Mesenchymal stem cell (in vitro differentiated cells and primary cell): Measurements from ENCODE around the gene BCL6.
"Not testable (repeated sequence)": the region's sequence is repeated elsewhere in the genome, so short reads cannot be mapped to it uniquely, and the experiment has no call there.

Experiments
- DNase-seq: peaks from one replicate; pipeline ENCODE4 v3.0.0-alpha.2; 2013
- H2AFZ ChIP-seq: one replicate; pipeline ENCODE4 v1.6.1; 2013; ENCODE audit warnings: low read depth, mild to moderate bottlenecking, control low read depth, inconsistent platforms, low read length, moderate library complexity
- H2AK5ac ChIP-seq: 2 replicates; pipeline ENCODE4 v1.6.1; 2013; ENCODE audit warnings: low read length, moderate library complexity, mild to moderate bottlenecking, inconsistent platforms; ENCODE audit not compliant: severe bottlenecking
- H2BK120ac ChIP-seq: one replicate; pipeline ENCODE4 v1.6.1; 2013; ENCODE audit warnings: low read depth, mild to moderate bottlenecking, inconsistent platforms, low read length, moderate library complexity
- H2BK12ac ChIP-seq, 2 experiments: one replicate each; pipeline ENCODE4 v1.6.1; 2013; ENCODE audit warnings: inconsistent platforms in 2 of 2, low read length in 2 of 2, mild to moderate bottlenecking in 2 of 2, moderate library complexity in 2 of 2, control low read depth in 1 of 2
- H2BK15ac ChIP-seq: one replicate; pipeline ENCODE4 v1.6.1; 2013; ENCODE audit warnings: mild to moderate bottlenecking, low read depth, inconsistent platforms; ENCODE audit not compliant: poor library complexity, severe bottlenecking
- H2BK5ac ChIP-seq: 2 replicates; pipeline ENCODE4 v1.6.1; 2013; ENCODE audit warnings: low read depth, mild to moderate bottlenecking, low read length, control low read depth, inconsistent platforms; ENCODE audit not compliant: poor library complexity, severe bottlenecking
- H3K14ac ChIP-seq, 2 experiments: one replicate each; pipeline ENCODE4 v1.6.1; 2013; ENCODE audit warnings: inconsistent platforms in 2 of 2, low read length in 2 of 2, control low read depth in 1 of 2, mild to moderate bottlenecking in 1 of 2, moderate library complexity in 1 of 2
- H3K18ac ChIP-seq, 2 experiments: one replicate each; pipeline ENCODE4 v1.6.1; 2013; ENCODE audit warnings: inconsistent platforms in 2 of 2, low read length in 2 of 2, control low read depth in 1 of 2, low read depth in 1 of 2, mild to moderate bottlenecking in 1 of 2
- H3K23ac ChIP-seq, 2 experiments: one replicate each; pipeline ENCODE4 v1.6.1; 2013; ENCODE audit warnings: inconsistent platforms in 2 of 2, low read length in 2 of 2, mild to moderate bottlenecking in 2 of 2, moderate library complexity in 2 of 2, control low read depth in 1 of 2
- H3K27ac ChIP-seq: 2 replicates; pipeline ENCODE4 v1.5.1; 2013; ENCODE audit warnings: mild to moderate bottlenecking, moderate library complexity, low read length, control low read depth, inconsistent platforms; ENCODE audit not compliant: poor library complexity, severe bottlenecking
- H3K27me3 ChIP-seq, 2 experiments: 2 replicates each; pipeline versions ENCODE4 v1.6.1 to v1.7.0; 2013; ENCODE audit warnings: low read length in 2 of 2, mild to moderate bottlenecking in 2 of 2, moderate library complexity in 2 of 2, control low read depth in 1 of 2, inconsistent platforms in 1 of 2; ENCODE audit not compliant: control insufficient read depth in 1 of 2, insufficient read depth in 1 of 2
- H3K36me3 ChIP-seq, 2 experiments: 2 replicates each; pipeline versions ENCODE4 v1.6.1 to v1.7.0; 2013; ENCODE audit warnings: low read length in 2 of 2, control low read depth in 1 of 2, inconsistent platforms in 1 of 2, low read depth in 1 of 2, mild to moderate bottlenecking in 1 of 2; ENCODE audit not compliant: insufficient read depth in 2 of 2, control insufficient read depth in 1 of 2
- H3K4ac ChIP-seq, 2 experiments: one replicate each; pipeline ENCODE4 v1.6.1; 2013; ENCODE audit warnings: inconsistent platforms in 2 of 2, low read length in 2 of 2, mild to moderate bottlenecking in 2 of 2, moderate library complexity in 2 of 2, control low read depth in 1 of 2, low read depth in 1 of 2
- H3K4me1 ChIP-seq: 2 replicates; pipeline ENCODE4 v1.6.1; 2013; ENCODE audit warnings: low read depth, low read length, control low read depth; ENCODE audit not compliant: control insufficient read depth, insufficient read depth
- H3K4me2 ChIP-seq: 2 replicates; pipeline ENCODE4 v1.6.1; 2013; ENCODE audit warnings: low read length, mild to moderate bottlenecking, inconsistent platforms; ENCODE audit not compliant: poor library complexity, severe bottlenecking
- H3K4me3 ChIP-seq, 2 experiments: 2 replicates each; pipeline versions ENCODE4 v1.5.1 to v1.7.0; 2013; ENCODE audit warnings: low read length in 2 of 2, mild to moderate bottlenecking in 2 of 2, control low read depth in 1 of 2, low read depth in 1 of 2; ENCODE audit not compliant: insufficient read depth in 1 of 2
- H3K79me1 ChIP-seq: replicated peaks from 2 replicates; pipeline ENCODE4 v1.6.1; 2013; ENCODE audit warnings: mild to moderate bottlenecking, control low read depth, low read length, inconsistent platforms; ENCODE audit not compliant: poor library complexity, severe bottlenecking
- H3K9ac ChIP-seq: 2 replicates; pipeline ENCODE4 v1.7.0; 2013; ENCODE audit warnings: mild to moderate bottlenecking, low read length, moderate library complexity
- H3K9me3 ChIP-seq: 2 replicates; pipeline ENCODE4 v1.7.0; 2013; ENCODE audit warnings: mild to moderate bottlenecking, low read length; ENCODE audit not compliant: control insufficient read depth
- H4K8ac ChIP-seq: one replicate; pipeline ENCODE4 v1.6.1; 2013; ENCODE audit warnings: inconsistent platforms, mild to moderate bottlenecking, low read length, moderate library complexity
- H4K91ac ChIP-seq: one replicate; pipeline ENCODE4 v1.6.1; 2013; ENCODE audit warnings: mild to moderate bottlenecking, low read length, inconsistent platforms
- WGBS: methylation state at CpG from one replicate; pipeline ENCODE4 v1.1.7; 2013; ENCODE audit warnings: mixed read lengths; 5-methylcytosine and 5-hydroxymethylcytosine counted together

BCL6 gene

GRCh38 chr3:187684444-187684843 lies 60.8 kb downstream of the BCL6 start:
- Histone ChIP-seq H4K91ac (no peak overlapping the region), H3K27me3 (peaks cover 5 to 18% of the 10 kb centered on the region in 2 experiments), H3K79me1 (no peaks in the 10 kb centered on the region), H3K36me3 (no peaks in the 10 kb centered on the region), H3K4me3 (no peak overlapping the region), H3K4me2 (no peak overlapping the region), H2BK15ac (no peak overlapping the region), H2AFZ (no peak overlapping the region), H4K8ac (no peak overlapping the region), H2BK5ac (no peak overlapping the region), H2AK5ac (no peak overlapping the region), H3K23ac (no peak overlapping the region), H3K18ac (no peak overlapping the region), H2BK12ac (no peak overlapping the region), H2BK120ac (no peak overlapping the region), H3K4me1 (no peaks in the 10 kb centered on the region), H3K4ac (no peak overlapping the region), H3K27ac (no peak overlapping the region), H3K9me3 (peaks cover 13% of the 10 kb centered on the region), H3K14ac (no peak overlapping the region), H3K9ac (no peak overlapping the region)
- no peak for DNase-seq
- WGBS, result 100% methylated on average over 1 of the region's 1 CpG

DNA sequence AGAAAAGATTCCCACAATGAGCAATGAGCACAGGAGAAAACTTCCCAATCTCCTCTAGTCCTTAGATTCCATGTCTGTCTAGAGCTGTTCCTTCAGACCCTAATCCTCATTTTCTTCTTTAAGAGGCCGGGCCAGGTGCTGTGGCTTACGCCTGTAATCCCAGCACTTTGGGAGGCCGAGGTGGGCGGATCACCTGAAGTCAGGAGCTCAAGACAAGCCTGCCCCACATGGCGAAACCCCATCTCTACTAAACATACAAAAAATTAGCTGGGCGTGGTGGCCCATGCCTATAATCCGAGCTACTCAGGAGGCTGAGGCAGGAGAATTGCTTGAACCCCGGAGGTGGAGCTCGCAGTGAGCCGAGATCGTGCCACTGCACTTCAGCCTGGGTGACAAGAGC lies 63.5 kb downstream of the BCL6 start:
- H2BK5ac ChIP-seq, H3K4me2 ChIP-seq, H3K9ac ChIP-seq, H4K8ac ChIP-seq, H3K4me3 ChIP-seq, H3K79me1 ChIP-seq, H2AFZ ChIP-seq, H3K36me3 ChIP-seq, H3K4me1 ChIP-seq, H3K18ac ChIP-seq, H2BK12ac ChIP-seq, H2AK5ac ChIP-seq, DNase-seq, H2BK120ac ChIP-seq, H3K23ac ChIP-seq, H2BK15ac ChIP-seq, H4K91ac ChIP-seq, H3K4ac ChIP-seq, H3K14ac ChIP-seq, H3K27me3 ChIP-seq, H3K27ac ChIP-seq, H3K9me3 ChIP-seq: not testable (repeated sequence)
- WGBS, result 89% methylated on average over 11 of the region's 11 CpGs

GRCh38 chr3:187679638-187680396 lies 65.5 kb downstream of the BCL6 start:
- H3K23ac ChIP-seq, result no peak overlapping the region
- H2AFZ ChIP-seq, result no peak overlapping the region
- no peak overlapping the region for H4K8ac ChIP-seq
- H3K4ac ChIP-seq, result no peak overlapping the region
- H3K27me3 ChIP-seq, result peaks cover 0 to 8% of the 10 kb centered on the region in 2 experiments
- H3K14ac ChIP-seq, result no peak overlapping the region
- WGBS, result 34% methylated on average over 5 of the region's 7 CpGs
- H4K91ac ChIP-seq, result no peak overlapping the region
- no peak overlapping the region for H2BK15ac ChIP-seq
- H3K4me2 ChIP-seq, result no peak overlapping the region
- H3K18ac ChIP-seq, result no peak overlapping the region
- H3K9ac ChIP-seq, result peak overlapping the region; percentile 4
- no peaks in the 10 kb centered on the region for H3K4me1 ChIP-seq
- no peak overlapping the region for H2BK12ac ChIP-seq
- no peaks in the 10 kb centered on the region for H3K79me1 ChIP-seq
- no peaks in the 10 kb centered on the region for H3K36me3 ChIP-seq
- no peak overlapping the region for H3K27ac ChIP-seq
- no peak overlapping the region for H2BK5ac ChIP-seq
- no peak overlapping the region for H2AK5ac ChIP-seq
- no peak overlapping the region for H2BK120ac ChIP-seq
- peak; percentile 75 for DNase-seq
- H3K4me3 ChIP-seq, result no peak overlapping the region
- peaks cover 3% of the 10 kb centered on the region for H3K9me3 ChIP-seq

DNA sequence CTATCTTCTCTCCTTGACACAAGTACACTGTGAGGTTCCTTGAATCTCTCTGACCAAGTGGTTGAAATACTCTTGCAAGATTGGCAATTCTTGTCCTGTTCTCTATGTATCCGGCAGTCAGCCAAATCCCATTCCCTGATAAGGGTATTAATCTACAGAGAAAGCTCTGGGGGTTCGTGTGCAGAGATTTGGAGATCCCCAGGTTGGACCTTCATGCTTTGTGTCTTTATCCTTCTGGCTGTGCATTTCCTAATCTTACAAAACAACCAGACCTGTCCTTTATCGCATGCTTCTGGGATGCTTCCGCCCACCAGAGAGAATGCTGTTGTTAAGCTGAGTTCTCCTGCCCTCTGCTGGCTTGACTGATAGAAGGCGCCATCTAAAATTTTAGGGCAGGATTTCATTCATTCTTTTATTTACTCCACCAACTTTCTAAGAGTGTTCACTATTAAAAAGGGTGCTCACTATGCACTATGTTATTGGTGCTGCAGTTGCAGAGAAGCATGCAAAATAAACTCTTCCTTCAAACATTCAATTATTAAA lies 66.5 kb downstream of the BCL6 start:
- Histone ChIP-seq H2AK5ac (no peak overlapping the region), H3K23ac (no peak overlapping the region), H4K91ac (no peak overlapping the region), H2BK15ac (no peak overlapping the region), H3K9ac (no peak overlapping the region), H3K27ac (no peak overlapping the region), H3K14ac (no peak overlapping the region), H2BK120ac (no peak overlapping the region), H3K4me1 (no peaks in the 10 kb centered on the region), H3K4me2 (no peak overlapping the region), H3K79me1 (no peaks in the 10 kb centered on the region), H3K9me3 (no peaks in the 10 kb centered on the region), H4K8ac (no peak overlapping the region), H3K18ac (no peak overlapping the region), H2BK12ac (no peak overlapping the region), H3K27me3 (peaks cover 4 to 12% of the 10 kb centered on the region in 2 experiments), H3K4ac (no peak overlapping the region), H3K4me3 (no peak overlapping the region), H2AFZ (no peak overlapping the region), H2BK5ac (no peak overlapping the region), H3K36me3 (no peaks in the 10 kb centered on the region)
- 22% methylated on average over 5 of the region's 5 CpGs for WGBS
- peak; percentile 69 for DNase-seq
